ENCODE results near the gene KHDC4.

The KHDC4 gene

GRCh38 chr1:155976913-155977689, 42.9 kb upstream of the KHDC4 start:
- Histone ChIP-seq H3K4me3 (ENCODE audit: insufficient read depth, low read depth, low read length, poor library complexity, severe bottlenecking) (peak overlapping the region; percentile 84), H3K36me3 (ENCODE audit: control insufficient read depth, insufficient read depth, low read length) (peaks cover 5% of the 10 kb centered on the region), H3K9me3 (ENCODE audit: control insufficient read depth, low read length) (no peaks in the 10 kb centered on the region), H3K27ac (ENCODE audit: insufficient read depth, low read length, poor library complexity, severe bottlenecking) (peak overlapping the region; percentile 84), H3K27me3 (replicated peaks; ENCODE audit: control insufficient read depth, insufficient read depth, low read length, poor library complexity, severe bottlenecking) (no peaks in the 10 kb centered on the region), H3K4me1 (ENCODE audit: control insufficient read depth, insufficient read depth, low read length, poor library complexity, severe bottlenecking) (peaks cover 69% of the 10 kb centered on the region)
- no peak for DNase-seq

- peak overlapping the region; percentile 84 for H3K4me3 ChIP-seq (ENCODE audit: insufficient read depth, low read depth, low read length, poor library complexity, severe bottlenecking)
- H3K9me3 ChIP-seq (ENCODE audit: control insufficient read depth, low read length), result no peaks in the 10 kb centered on the region
- peak overlapping the region; percentile 84 for H3K27ac ChIP-seq (ENCODE audit: insufficient read depth, low read length, poor library complexity, severe bottlenecking)
- no peaks in the 10 kb centered on the region for H3K27me3 ChIP-seq (replicated peaks; ENCODE audit: control insufficient read depth, insufficient read depth, low read length, poor library complexity, severe bottlenecking)
- DNase-seq, result peak; percentile 40 to 61 (median 46)
- H3K36me3 ChIP-seq (ENCODE audit: control insufficient read depth, insufficient read depth, low read length), result peaks cover 5% of the 10 kb centered on the region
- peaks cover 69% of the 10 kb centered on the region for H3K4me1 ChIP-seq (ENCODE audit: control insufficient read depth, insufficient read depth, low read length, poor library complexity, severe bottlenecking)
Measured at GRCh38 chr1:155976062-155976912, 42.1 kb upstream of the KHDC4 start.

- peak overlapping the region; percentile 84 for H3K4me3 ChIP-seq (ENCODE audit: insufficient read depth, low read depth, low read length, poor library complexity, severe bottlenecking)
- H3K27me3 ChIP-seq (replicated peaks; ENCODE audit: control insufficient read depth, insufficient read depth, low read length, poor library complexity, severe bottlenecking), result no peaks in the 10 kb centered on the region
- H3K4me1 ChIP-seq (ENCODE audit: control insufficient read depth, insufficient read depth, low read length, poor library complexity, severe bottlenecking), result peaks cover 69% of the 10 kb centered on the region
- DNase-seq, result no peak
- H3K27ac ChIP-seq (ENCODE audit: insufficient read depth, low read length, poor library complexity, severe bottlenecking), result peak overlapping the region; percentile 84
- H3K36me3 ChIP-seq (ENCODE audit: control insufficient read depth, insufficient read depth, low read length), result peaks cover 5% of the 10 kb centered on the region
- no peaks in the 10 kb centered on the region for H3K9me3 ChIP-seq (ENCODE audit: control insufficient read depth, low read length)
Measured at GRCh38 chr1:155975375-155976061, 41.3 kb upstream of the KHDC4 start.

GRCh38 chr1:155974208-155975115, 40.2 kb upstream of the KHDC4 start:
- H3K36me3 ChIP-seq (ENCODE audit: control insufficient read depth, insufficient read depth, low read length), result peaks cover 5% of the 10 kb centered on the region
- H3K27ac ChIP-seq (ENCODE audit: insufficient read depth, low read length, poor library complexity, severe bottlenecking), result peak overlapping the region; percentile 84

GRCh38 chr1:155973723-155974122, 39.5 kb upstream of the KHDC4 start:
- peaks cover 72% of the 10 kb centered on the region for H3K4me1 ChIP-seq (ENCODE audit: control insufficient read depth, insufficient read depth, low read length, poor library complexity, severe bottlenecking)
- peak overlapping the region; percentile 84 for H3K27ac ChIP-seq (ENCODE audit: insufficient read depth, low read length, poor library complexity, severe bottlenecking)
- H3K36me3 ChIP-seq (ENCODE audit: control insufficient read depth, insufficient read depth, low read length), result peaks cover 11% of the 10 kb centered on the region
- H3K9me3 ChIP-seq (ENCODE audit: control insufficient read depth, low read length), result no peaks in the 10 kb centered on the region
- no peak overlapping the region for H3K4me3 ChIP-seq (ENCODE audit: insufficient read depth, low read depth, low read length, poor library complexity, severe bottlenecking)
- H3K27me3 ChIP-seq (replicated peaks; ENCODE audit: control insufficient read depth, insufficient read depth, low read length, poor library complexity, severe bottlenecking), result no peaks in the 10 kb centered on the region
- no peak for DNase-seq

More at GRCh38 chr1:155974208-155975115, 40.2 kb upstream of the KHDC4 start:
- Histone ChIP-seq H3K4me1 (ENCODE audit: control insufficient read depth, insufficient read depth, low read length, poor library complexity, severe bottlenecking) (peaks cover 69% of the 10 kb centered on the region), H3K4me3 (ENCODE audit: insufficient read depth, low read depth, low read length, poor library complexity, severe bottlenecking) (peak overlapping the region; percentile 84), H3K27me3 (replicated peaks; ENCODE audit: control insufficient read depth, insufficient read depth, low read length, poor library complexity, severe bottlenecking) (no peaks in the 10 kb centered on the region), H3K9me3 (ENCODE audit: control insufficient read depth, low read length) (no peaks in the 10 kb centered on the region)
- no peak for DNase-seq

GRCh38 chr1:155971910-155972809, 37.9 kb upstream of the KHDC4 start:
- Histone ChIP-seq H3K27me3 (replicated peaks; ENCODE audit: control insufficient read depth, insufficient read depth, low read length, poor library complexity, severe bottlenecking) (no peaks in the 10 kb centered on the region), H3K4me3 (ENCODE audit: insufficient read depth, low read depth, low read length, poor library complexity, severe bottlenecking) (no peak overlapping the region), H3K9me3 (ENCODE audit: control insufficient read depth, low read length) (no peaks in the 10 kb centered on the region), H3K4me1 (ENCODE audit: control insufficient read depth, insufficient read depth, low read length, poor library complexity, severe bottlenecking) (peaks cover 87% of the 10 kb centered on the region), H3K36me3 (ENCODE audit: control insufficient read depth, insufficient read depth, low read length) (peaks cover 26% of the 10 kb centered on the region), H3K27ac (ENCODE audit: insufficient read depth, low read length, poor library complexity, severe bottlenecking) (peak overlapping the region; percentile 59)
- no peak for DNase-seq

DNA sequence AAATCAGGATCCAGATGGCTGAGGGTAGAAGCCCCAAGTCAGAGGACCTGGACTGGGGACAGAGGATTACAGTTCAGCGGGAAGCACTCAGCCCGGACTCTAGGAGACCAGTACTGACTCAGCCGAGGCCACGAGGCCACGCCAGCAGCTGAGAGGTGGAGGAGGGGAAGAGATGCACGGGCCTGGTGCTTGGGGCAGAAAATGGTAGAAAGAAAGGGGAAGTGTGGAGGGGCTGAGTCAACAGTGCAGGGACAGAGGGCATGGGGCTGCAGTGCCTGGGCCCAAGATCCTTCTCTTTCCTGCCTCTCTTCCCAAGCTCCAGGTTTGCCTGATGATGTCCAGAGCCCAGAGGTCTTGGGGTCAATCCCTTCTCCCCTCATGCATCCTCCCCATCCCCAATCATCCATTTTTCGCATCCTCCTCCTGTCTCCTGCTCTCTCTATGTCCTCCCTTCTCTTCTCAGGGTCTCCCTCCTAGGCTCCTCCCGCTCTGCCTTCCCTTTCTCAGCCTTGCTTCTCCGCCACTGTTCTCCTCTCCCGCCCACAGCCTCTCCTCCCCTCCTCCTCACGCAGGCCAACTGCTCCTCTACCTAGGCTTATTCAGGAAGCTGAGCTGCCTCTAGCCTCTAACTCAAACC, 36.4 kb upstream of the KHDC4 start:
- Histone ChIP-seq H3K4me1 (ENCODE audit: control insufficient read depth, insufficient read depth, low read length, poor library complexity, severe bottlenecking) (peaks cover 87% of the 10 kb centered on the region), H3K4me3 (ENCODE audit: insufficient read depth, low read depth, low read length, poor library complexity, severe bottlenecking) (peak overlapping the region; percentile 4), H3K36me3 (ENCODE audit: control insufficient read depth, insufficient read depth, low read length) (peaks cover 41% of the 10 kb centered on the region), H3K27ac (ENCODE audit: insufficient read depth, low read length, poor library complexity, severe bottlenecking) (peak overlapping the region; percentile 62), H3K9me3 (ENCODE audit: control insufficient read depth, low read length) (no peaks in the 10 kb centered on the region), H3K27me3 (replicated peaks; ENCODE audit: control insufficient read depth, insufficient read depth, low read length, poor library complexity, severe bottlenecking) (no peaks in the 10 kb centered on the region)
- no peak for DNase-seq

- Histone ChIP-seq H3K4me1 (ENCODE audit: control insufficient read depth, insufficient read depth, low read length, poor library complexity, severe bottlenecking) (peaks cover 75% of the 10 kb centered on the region), H3K27ac (ENCODE audit: insufficient read depth, low read length, poor library complexity, severe bottlenecking) (peak overlapping the region; percentile 62), H3K27me3 (replicated peaks; ENCODE audit: control insufficient read depth, insufficient read depth, low read length, poor library complexity, severe bottlenecking) (no peaks in the 10 kb centered on the region), H3K4me3 (ENCODE audit: insufficient read depth, low read depth, low read length, poor library complexity, severe bottlenecking) (no peak overlapping the region), H3K9me3 (ENCODE audit: control insufficient read depth, low read length) (no peaks in the 10 kb centered on the region), H3K36me3 (ENCODE audit: control insufficient read depth, insufficient read depth, low read length) (peaks cover 52% of the 10 kb centered on the region)
- DNase-seq, result no peak
Measured at GRCh38 chr1:155969377-155969791, 35.2 kb upstream of the KHDC4 start.
